ENCODE data around the gene STOM.

Gene STOM

DNA sequence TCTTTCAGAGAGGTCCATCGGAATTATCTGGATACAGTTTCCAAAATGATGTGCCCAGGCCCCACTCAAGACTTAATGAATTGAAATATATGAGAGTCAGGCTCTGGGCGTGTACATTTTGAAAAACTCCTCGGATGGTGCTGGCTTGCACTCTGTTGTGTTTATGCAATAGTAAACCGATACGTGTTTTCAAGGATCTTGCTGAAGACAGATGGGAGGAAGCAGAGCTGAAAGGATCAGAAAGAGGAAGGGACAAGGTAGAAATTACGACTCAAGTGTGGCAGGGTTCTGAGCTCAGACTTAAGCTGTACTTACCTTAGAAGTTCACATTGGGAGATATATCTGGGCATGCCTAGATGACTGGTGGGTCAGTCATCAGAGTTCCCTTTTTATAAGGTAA is 13.7 kb upstream of the STOM start:
- no peaks in the 10 kb centered on the region for H3K36me3 Mint-ChIP-seq
- no peak overlapping the region for H3K27ac Mint-ChIP-seq
- H3K4me1 Mint-ChIP-seq = no peaks in the 10 kb centered on the region
- ATAC-seq (no peak), DNase-seq (ENCODE audit: low spot score in 2 of 2) (no peak)
- no peak overlapping the region for H3K4me3 Mint-ChIP-seq
- H3K9me3 Mint-ChIP-seq = no peaks in the 10 kb centered on the region

DNA sequence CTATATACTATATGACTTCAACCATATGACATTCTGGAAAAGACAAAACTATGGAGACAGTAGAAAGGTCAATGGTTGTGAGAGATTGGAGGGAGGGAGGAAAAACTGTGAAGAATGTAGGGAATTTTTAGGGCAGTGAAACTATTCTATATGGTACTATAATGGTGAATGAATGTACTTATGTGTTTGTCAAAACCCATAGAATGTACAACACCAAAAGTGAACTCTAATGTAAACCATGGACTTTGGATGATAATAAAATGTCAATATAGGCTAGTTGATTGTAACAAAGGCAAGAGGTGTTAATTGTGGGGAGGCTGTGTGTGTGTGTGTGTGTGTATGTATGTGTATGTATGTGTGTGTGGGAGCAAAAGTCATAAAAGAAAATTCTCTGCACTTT is 10.8 kb upstream of the STOM start:
- Mint-ChIP-seq H3K36me3 (no peaks in the 10 kb centered on the region), H3K27ac (no peak overlapping the region), H3K9me3 (no peaks in the 10 kb centered on the region), H3K4me3 (no peak overlapping the region), H3K4me1 (no peaks in the 10 kb centered on the region)
- ATAC-seq (no peak), DNase-seq (ENCODE audit: low spot score in 2 of 2) (no peak)

- peaks cover under 1% of the 10 kb centered on the region for H3K36me3 Mint-ChIP-seq
- H3K27ac Mint-ChIP-seq = no peak overlapping the region
- H3K4me3 Mint-ChIP-seq = no peak overlapping the region
- H3K4me1 Mint-ChIP-seq = peaks cover 19% of the 10 kb centered on the region
- H3K9me3 Mint-ChIP-seq = no peaks in the 10 kb centered on the region
- ATAC-seq = no peak
- no peak for DNase-seq (ENCODE audit: low spot score in 2 of 2)
Observed at GRCh38 chr9:121376214-121376830, 6.3 kb upstream of the STOM start.

- Mint-ChIP-seq H3K4me3 (no peak overlapping the region), H3K27ac (no peak overlapping the region), H3K36me3 (peaks cover 25% of the 10 kb centered on the region), H3K9me3 (peaks cover 5% of the 10 kb centered on the region), H3K4me1 (peaks cover 34% of the 10 kb centered on the region)
- DNase-seq (ENCODE audit: low spot score in 2 of 2) (no peak), ATAC-seq (no peak)
Observed at GRCh38 chr9:121373011-121373729, 3.1 kb upstream of the STOM start.

- H3K9me3 Mint-ChIP-seq = peaks cover 5% of the 10 kb centered on the region
- no peak overlapping the region for H3K4me3 Mint-ChIP-seq
- H3K4me1 Mint-ChIP-seq = peaks cover 42% of the 10 kb centered on the region
- ATAC-seq = no peak
- peaks cover 28% of the 10 kb centered on the region for H3K36me3 Mint-ChIP-seq
- DNase-seq (ENCODE audit: low spot score in 2 of 2) = no peak
- H3K27ac Mint-ChIP-seq = no peak overlapping the region
Observed at GRCh38 chr9:121372239-121373010, 2.4 kb upstream of the STOM start.

- Mint-ChIP-seq H3K4me1 (peaks cover 48% of the 10 kb centered on the region), H3K27ac (peak overlapping the region; percentile 96), H3K36me3 (peaks cover 32% of the 10 kb centered on the region), H3K4me3 (peak overlapping the region; percentile 82), H3K9me3 (peaks cover 5% of the 10 kb centered on the region)
- ATAC-seq (no peak), DNase-seq (ENCODE audit: low spot score in 2 of 2) (no peak)
Observed at GRCh38 chr9:121371495-121372061, 1.5 kb upstream of the STOM start.

DNA sequence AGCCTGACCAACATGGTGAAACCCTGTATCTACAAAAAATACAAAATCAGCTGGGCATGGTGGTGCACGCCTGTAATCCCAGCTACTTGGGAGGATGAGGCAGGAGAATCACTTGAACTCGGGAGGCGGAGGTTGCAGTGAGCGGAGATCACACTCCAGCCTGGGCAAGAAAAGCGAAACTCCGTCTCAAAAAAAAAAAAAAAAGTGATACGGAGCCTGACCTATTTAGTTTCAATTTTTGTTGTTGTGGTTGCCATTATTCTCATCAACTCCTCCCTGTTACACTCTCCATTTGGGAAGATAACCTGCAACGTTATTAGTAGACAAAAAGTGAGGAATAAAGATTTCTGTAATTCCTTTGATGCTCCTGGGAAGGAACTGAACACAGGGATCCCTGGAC is 1.3 kb downstream of the STOM start:
- H3K4me1 Mint-ChIP-seq = peaks cover 70% of the 10 kb centered on the region
- peak overlapping the region; percentile 96 for H3K27ac Mint-ChIP-seq
- H3K4me3 Mint-ChIP-seq = peak overlapping the region; percentile 82
- H3K36me3 Mint-ChIP-seq = peaks cover 46% of the 10 kb centered on the region
- ATAC-seq (no peak), DNase-seq (ENCODE audit: low spot score in 2 of 2) (no peak)
- peaks cover 5% of the 10 kb centered on the region for H3K9me3 Mint-ChIP-seq

DNA sequence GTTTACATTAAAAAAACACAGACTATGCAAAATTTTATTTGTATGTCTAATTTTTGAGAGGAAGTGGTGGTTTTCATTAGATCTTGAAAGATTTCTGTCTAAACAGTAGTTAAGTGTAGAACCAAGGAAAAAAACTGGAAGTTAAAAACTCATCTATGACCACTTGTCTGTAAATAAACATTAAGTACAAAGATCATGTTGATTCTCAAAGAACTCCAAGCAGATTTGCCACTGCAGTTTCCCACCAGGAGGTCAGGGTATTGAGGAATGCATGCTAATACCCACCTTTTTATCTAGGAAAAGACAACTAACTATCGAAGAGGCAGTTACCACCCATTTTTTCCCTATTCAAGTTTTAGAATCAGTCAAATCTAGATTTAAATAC is 1.9 kb downstream of the STOM start:
- ATAC-seq = no peak
- peak overlapping the region; percentile 82 for H3K4me3 Mint-ChIP-seq
- H3K4me1 Mint-ChIP-seq = peaks cover 74% of the 10 kb centered on the region
- peaks cover 46% of the 10 kb centered on the region for H3K36me3 Mint-ChIP-seq
- peak overlapping the region; percentile 96 for H3K27ac Mint-ChIP-seq
- peaks cover 5% of the 10 kb centered on the region for H3K9me3 Mint-ChIP-seq
- DNase-seq (ENCODE audit: low spot score in 2 of 2) = no peak

- H3K9me3 Mint-ChIP-seq = peaks cover 5% of the 10 kb centered on the region
- peak overlapping the region; percentile 96 for H3K27ac Mint-ChIP-seq
- peaks cover 74% of the 10 kb centered on the region for H3K4me1 Mint-ChIP-seq
- H3K36me3 Mint-ChIP-seq = peaks cover 46% of the 10 kb centered on the region
- no peak for DNase-seq (ENCODE audit: low spot score in 2 of 2)
- no peak for ATAC-seq
- H3K4me3 Mint-ChIP-seq = peak overlapping the region; percentile 82
Observed at GRCh38 chr9:121367306-121368137, 2.5 kb downstream of the STOM start.

- Mint-ChIP-seq H3K4me3 (peak overlapping the region; percentile 82), H3K4me1 (peaks cover 68% of the 10 kb centered on the region)
Observed at GRCh38 chr9:121366611-121367192, 3.3 kb downstream of the STOM start.

DNA sequence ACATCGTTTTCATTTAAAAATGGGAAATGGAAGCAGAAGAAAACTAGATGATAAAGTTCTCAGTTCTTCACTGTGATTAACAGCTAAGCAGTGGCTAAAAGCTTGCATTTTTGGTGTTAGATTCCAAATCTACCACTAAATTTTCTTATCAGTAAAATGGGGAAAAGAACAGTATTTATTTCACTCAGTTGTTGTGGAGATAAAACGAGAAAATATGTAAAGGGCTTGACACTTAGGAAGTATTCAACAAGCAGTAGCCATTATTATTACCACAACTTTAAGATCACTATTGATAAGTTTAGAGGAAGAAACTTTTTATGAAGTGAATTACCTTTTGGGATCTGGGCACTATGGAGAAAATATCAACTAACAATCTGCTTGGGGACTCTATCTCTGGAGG is 4.5 kb downstream of the STOM start:
- H3K36me3 Mint-ChIP-seq = peaks cover 37% of the 10 kb centered on the region
- DNase-seq (ENCODE audit: low spot score in 2 of 2) (no peak), ATAC-seq (no peak)
- peaks cover 63% of the 10 kb centered on the region for H3K4me1 Mint-ChIP-seq
- peak overlapping the region; percentile 64 for H3K27ac Mint-ChIP-seq
- peaks cover 4% of the 10 kb centered on the region for H3K9me3 Mint-ChIP-seq
- H3K4me3 Mint-ChIP-seq = peak overlapping the region; percentile 82

More at GRCh38 chr9:121366611-121367192, 3.3 kb downstream of the STOM start:
- no peak for DNase-seq (ENCODE audit: low spot score in 2 of 2)
- H3K27ac Mint-ChIP-seq = peak overlapping the region; percentile 9
- H3K9me3 Mint-ChIP-seq = peaks cover 5% of the 10 kb centered on the region
- H3K36me3 Mint-ChIP-seq = peaks cover 46% of the 10 kb centered on the region
- no peak for ATAC-seq

- Mint-ChIP-seq H3K27ac (peak overlapping the region; percentile 64), H3K4me3 (peak overlapping the region; percentile 82), H3K9me3 (no peaks in the 10 kb centered on the region), H3K36me3 (peaks cover 32% of the 10 kb centered on the region), H3K4me1 (peaks cover 59% of the 10 kb centered on the region)
- DNase-seq (ENCODE audit: low spot score in 2 of 2) (no peak), ATAC-seq (no peak)
Observed at GRCh38 chr9:121364886-121365285, 5.2 kb downstream of the STOM start.

DNA sequence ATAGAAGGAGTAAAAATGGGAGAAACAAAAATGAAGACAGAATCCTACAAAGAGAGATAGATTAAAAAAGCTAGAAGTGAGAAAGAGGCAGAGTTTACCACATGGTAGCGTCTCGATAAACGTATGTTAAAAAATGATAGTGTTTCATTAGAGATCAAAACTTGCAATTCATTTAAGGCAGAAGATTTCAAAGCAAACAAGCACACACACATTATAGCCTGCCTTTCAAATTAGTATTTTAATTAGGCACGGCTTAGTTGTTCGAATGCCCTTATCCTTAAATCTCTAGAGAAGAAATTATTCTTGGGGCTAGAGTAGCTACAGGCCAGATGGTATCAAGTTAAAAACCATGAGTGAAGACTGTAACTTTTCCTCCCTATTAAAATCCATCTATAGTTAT is 6.0 kb downstream of the STOM start:
- no peaks in the 10 kb centered on the region for H3K9me3 Mint-ChIP-seq
- no peak for DNase-seq (ENCODE audit: low spot score in 2 of 2)
- peak overlapping the region; percentile 64 for H3K27ac Mint-ChIP-seq
- H3K36me3 Mint-ChIP-seq = peaks cover 30% of the 10 kb centered on the region
- H3K4me3 Mint-ChIP-seq = peak overlapping the region; percentile 1
- peaks cover 67% of the 10 kb centered on the region for H3K4me1 Mint-ChIP-seq
- no peak for ATAC-seq

- ATAC-seq (no peak), DNase-seq (ENCODE audit: low spot score in 2 of 2) (no peak)
- Mint-ChIP-seq H3K27ac (peak overlapping the region; percentile 64), H3K4me3 (peak overlapping the region; percentile 1), H3K4me1 (peaks cover 71% of the 10 kb centered on the region), H3K36me3 (peaks cover 26% of the 10 kb centered on the region), H3K9me3 (no peaks in the 10 kb centered on the region)
Observed at GRCh38 chr9:121363622-121363961, 6.5 kb downstream of the STOM start.

All from stimulated activated effector memory CD8-positive, alpha-beta T cell treated with anti-CD3 and anti-CD28 coated beads, Interleukin-12 subunit alpha, Interleukin-12 subunit beta, amount 100 ng/mL, for 72 hours (primary cell).